ENCODE data around the gene SUN1.
"Not testable (repeated sequence)": the region's sequence is repeated elsewhere in the genome, so short reads cannot be mapped to it uniquely, and the experiment has no call there.

Gene SUN1

DNA sequence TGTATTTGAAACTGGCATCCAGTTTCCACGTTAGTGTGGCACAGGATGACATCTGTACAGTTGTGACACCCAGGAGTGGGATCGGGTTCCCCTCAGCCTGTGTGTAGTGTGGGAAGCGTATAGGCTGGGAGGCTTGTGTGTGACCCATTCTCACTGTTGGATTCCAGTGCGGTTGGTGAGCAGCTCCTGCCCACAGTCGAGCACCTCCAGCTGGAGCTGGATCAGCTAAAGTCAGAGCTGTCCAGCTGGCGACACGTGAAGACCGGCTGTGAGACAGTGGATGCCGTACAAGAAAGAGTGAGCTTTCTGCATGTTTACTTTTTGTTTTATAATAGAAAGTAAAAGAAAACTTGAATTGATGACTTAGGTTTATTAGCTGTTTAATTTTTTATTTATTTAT, 25.4 kb downstream of the SUN1 start:
- no peak for FAIRE-seq

GRCh38 chr7:859359-860030, 27.2 kb downstream of the SUN1 start:
- FAIRE-seq = no peak

DNA sequence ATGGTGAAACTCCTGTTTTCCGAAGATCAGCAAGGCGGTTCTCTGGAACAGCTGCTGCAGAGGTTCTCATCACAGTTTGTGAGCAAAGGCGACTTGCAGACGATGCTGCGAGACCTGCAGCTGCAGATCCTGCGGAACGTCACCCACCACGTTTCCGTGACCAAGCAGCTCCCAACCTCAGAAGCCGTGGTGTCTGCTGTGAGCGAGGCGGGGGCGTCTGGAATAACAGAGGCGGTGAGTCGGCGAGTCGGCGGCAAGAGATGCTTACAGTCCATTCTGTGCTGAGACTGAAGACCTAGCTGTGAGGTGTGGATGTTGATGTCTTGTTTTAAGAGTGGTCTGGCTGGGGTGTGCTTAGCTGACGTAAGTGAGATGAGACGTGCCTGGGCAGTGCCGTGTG, 27.9 kb downstream of the SUN1 start:
- FAIRE-seq = no peak

DNA sequence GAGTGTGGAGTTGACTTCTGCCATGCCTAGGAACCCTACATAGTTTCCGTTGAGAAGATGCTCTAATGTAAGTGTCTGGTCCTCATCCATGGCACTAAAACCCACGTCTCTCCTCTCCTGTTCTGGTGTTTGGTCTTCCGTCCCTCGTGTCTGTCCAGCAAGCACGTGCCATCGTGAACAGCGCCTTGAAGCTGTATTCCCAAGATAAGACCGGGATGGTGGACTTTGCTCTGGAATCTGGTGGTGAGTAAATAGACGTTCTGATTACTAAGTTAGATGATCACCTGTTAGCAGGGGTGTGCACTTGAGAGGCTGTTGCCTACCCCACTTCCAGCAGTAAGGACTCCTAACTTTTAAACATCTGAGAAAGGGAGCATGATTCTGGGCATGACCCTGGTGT, 28.9 kb downstream of the SUN1 start:
- FAIRE-seq = no peak

GRCh38 chr7:862157-862556, 29.9 kb downstream of the SUN1 start:
- FAIRE-seq = no peak

GRCh38 chr7:863106-863505, 30.8 kb downstream of the SUN1 start:
- no peak for FAIRE-seq

- FAIRE-seq = no peak
Observed at GRCh38 chr7:865921-866320, 33.6 kb downstream of the SUN1 start.

DNA sequence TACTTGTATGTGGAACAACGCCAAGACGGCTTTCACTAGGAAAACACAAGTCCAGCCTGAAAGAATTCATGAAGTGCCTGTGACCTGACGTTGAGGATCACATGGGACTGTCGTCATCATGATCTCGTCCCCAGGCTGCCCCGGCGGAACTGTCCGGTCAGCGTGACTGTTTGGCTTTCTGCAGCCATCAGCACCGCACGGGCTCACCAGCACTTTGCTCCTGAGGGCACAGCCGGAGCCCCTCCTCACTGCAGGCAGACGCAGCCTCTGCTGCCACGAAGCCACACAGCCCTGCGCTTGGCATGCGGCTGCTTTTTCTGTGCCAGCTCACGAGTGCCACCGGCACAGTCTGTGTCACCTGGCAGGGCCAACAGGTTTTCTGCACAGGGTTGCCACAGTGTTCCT, 34.7 kb downstream of the SUN1 start:
- peak; percentile 86 for FAIRE-seq

DNA sequence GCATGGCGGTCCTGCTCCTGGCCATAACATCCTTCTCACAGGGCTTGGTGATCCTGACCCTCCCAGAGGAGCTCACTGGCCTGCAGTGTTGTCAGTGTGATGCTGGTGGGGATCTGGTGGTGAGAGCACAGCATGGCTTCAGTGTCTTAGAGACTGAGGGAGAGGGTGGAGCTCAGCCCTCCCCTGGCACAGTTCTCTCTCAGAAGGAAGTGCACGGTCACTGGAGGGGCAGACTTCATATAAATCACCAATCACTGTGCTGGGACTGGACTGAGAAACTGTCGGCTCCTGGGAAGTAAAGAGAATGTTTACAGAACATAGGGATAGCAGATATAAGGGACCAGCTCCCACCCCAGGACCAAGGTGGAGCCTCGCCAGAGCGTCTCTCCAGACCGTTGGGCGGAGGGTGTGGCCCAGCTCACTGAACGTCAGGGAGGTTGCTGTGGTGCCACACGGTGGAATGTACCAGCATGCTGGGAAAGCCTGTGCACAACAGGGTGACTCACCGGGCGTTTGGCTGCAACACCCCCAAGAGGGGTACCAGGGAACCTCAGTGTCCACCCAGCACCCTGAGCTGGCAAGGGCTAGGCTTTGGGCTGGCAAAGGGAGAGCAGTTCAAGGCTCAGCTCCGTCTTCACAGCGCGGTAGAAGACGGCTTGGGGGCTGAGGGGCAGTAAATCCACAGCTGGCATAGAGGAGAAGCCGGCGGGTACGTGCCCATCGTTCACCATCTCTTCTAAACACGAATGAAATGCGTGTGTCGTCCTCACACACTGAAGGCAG, 35.3 kb downstream of the SUN1 start:
- FAIRE-seq = peak; percentile 59

- no peak for FAIRE-seq
Observed at GRCh38 chr7:868189-868486, 35.9 kb downstream of the SUN1 start.

GRCh38 chr7:869348-869747, 37.1 kb downstream of the SUN1 start:
- no peak for FAIRE-seq

DNA sequence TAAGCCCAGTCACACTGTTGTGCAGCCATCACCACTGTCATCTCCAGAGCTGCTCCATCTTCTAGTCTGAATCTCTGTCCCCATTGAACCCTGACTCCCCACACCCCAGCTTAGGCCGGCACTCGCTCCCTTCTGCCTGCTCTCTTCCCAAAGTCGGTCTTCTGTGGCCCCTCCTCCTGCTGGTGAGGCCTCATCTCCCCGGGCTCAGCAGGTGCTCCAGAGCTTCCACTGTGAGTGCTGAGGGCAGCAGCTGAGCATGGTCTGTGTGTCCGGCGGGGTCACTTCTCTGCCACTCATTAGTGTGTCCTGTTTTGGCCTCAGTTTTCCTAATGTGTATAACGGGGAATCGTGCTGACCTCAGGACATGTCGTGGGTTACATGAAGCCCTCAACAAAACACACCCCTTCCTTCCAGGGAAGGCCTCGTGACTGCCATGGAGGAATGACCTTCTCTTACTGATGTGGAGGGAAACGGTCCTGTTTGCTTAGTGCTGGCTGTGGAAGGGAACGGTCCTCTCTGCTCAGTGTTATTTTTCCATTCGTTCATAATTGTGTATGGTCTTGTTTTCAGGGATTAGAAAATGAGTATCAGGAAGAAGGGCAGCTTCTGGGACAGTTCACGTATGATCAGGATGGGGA, 39.7 kb downstream of the SUN1 start:
- no peak for FAIRE-seq

GRCh38 chr7:872685-873084, 40.4 kb downstream of the SUN1 start:
- FAIRE-seq = not testable (repeated sequence)

- FAIRE-seq = no peak
Observed at GRCh38 chr7:873367-874002, 41.2 kb downstream of the SUN1 start.

DNA sequence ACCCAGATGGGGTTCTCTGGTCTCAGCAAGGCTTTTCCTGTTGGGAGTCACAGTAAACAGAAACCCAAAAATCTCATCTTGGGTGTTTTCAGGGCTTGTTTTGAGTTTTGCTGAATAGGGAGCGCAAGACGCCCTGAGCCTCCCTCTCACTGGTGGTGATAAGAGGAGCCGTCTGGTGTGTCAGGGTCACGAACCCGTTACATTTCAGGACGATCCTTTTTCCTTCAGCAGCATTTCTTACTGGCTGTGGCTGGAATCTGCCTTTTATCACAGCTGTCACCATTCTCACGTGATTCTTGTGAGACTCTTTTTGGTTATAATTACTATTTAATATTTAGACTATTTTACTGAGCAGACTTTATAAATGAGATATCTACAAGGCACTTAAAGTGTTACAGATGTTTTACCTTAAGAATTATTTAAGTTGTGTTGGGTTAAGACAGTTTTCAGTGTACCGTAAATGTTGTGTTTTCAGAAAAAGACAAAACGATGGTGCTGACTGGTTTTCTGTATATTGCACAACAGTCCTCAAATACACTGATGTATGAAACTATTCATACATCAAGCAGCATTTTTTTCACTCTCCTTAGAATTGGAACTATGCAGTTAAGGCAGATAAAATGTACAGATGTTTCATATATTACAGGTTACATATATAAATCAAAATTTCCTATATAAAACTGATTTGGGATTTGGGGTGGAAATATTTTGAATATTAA, 41.9 kb downstream of the SUN1 start:
- peak; percentile 71 for FAIRE-seq

GRCh38 chr7:875051-875450, 42.8 kb downstream of the SUN1 start:
- no peak for FAIRE-seq

- no peak for FAIRE-seq
Observed at GRCh38 chr7:875476-876076, 43.3 kb downstream of the SUN1 start.

DNA sequence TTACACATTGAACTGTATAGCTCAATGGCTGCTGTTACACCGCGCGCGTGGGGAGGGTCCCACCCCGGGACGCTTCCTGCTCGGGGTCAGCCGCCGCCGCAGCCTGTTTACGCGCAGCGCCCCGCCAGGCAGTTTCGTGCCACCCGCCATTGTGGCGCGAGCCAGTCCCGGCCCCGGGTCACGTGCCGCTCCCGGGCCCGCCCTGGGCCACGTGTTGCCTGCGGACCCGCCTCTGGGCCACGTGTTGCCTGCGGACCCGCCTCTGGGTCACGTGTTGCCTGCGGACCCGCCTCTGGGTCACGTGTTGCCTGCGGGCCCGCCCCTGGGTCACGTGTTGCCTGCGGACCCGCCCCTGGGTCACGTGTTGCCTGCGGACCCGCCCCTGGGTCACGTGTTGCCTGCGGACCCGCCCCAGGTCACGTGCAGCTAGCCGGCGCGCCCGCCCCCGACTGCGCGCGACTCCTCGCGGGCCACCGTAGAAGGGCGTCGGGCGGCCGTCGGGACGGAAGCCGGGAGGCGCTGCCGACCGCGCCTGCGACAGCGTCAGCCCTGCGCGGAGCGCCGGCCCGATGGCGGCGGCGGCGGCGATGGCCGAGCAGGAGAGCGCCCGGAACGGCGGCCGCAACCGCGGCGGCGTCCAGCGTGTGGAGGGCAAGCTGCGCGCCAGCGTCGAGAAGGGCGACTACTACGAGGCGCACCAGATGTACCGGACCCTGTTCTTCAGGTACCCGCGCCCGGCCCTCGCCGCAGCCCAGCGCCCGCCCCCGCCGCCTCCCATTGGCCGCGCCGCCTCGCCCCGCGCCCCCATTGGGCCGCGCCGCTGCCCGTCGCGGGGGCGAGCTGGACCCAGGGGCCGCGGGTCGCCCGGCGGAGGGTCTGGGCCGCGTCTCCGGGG, 44.0 kb downstream of the SUN1 start, which contains the start of gene GET4:
TSS of gene GET4 (plus strand) at position 478 of the 895 bp plus-strand sequence. CDS start at position 570, 92 bp downstream.
- FAIRE-seq = no peak

- FAIRE-seq = no peak
Observed at GRCh38 chr7:876972-877311, 44.7 kb downstream of the SUN1 start.

DNA sequence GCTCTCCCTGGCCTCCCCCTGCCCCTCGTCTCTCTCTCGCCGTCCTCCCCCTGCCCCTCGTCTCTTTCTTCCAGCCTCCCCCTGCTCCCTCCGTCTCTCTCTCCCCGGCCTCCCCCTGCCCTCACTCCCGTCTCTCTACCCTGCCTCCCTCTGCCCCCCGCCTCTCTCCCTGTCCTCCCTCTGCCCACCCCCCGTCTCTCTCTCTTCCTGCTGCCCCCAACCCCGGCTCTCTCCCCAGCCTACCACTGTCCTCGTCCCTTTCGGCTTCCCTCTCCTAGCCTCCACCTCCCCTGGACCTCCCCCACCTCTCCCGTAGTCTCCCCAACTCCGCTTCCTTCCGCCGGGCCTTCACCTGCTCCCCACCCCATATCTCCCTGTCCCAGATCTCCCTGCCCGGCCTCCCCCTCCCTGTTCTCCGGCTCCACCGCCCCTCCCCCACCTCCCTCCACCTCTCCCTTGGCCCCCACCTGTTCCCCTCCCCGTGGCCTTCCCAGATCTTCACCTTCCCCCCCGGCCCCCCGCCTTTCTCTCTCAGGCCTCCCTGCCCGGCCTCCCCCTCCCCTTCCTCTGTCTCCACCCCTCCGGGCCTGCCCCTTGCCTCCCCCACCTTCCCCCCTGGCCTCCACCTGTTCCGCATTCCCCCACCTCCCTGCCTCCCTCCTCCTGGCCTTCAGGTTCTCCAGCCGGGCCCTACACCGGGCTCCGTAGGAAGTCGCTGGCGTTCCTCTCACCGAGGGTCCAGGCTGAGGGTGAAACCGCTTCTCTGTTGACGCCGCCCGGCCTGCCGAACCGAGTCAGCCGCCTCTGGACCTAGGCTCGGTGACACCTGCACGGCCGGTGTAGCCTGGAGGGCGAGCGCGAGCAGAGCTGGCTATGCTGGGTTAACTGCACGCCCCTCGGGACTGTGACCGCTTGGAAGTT, 45.3 kb downstream of the SUN1 start:
- FAIRE-seq = no peak
